HFFc6 (cell line): Measurements from ENCODE around the gene DFFA. TPM values are rescaled to one million over a fixed set of nuclear protein-coding genes. Genes with fewer than 3 reads are reported as not detected.
"Not testable (repeated sequence)": the region's sequence is repeated elsewhere in the genome, so short reads cannot be mapped to it uniquely, and the experiment has no call there.

Source experiments
- DNase-seq: peaks from one replicate; pipeline ENCODE4 v3.0.0-alpha.2; 2018
- H3K27ac Mint-ChIP-seq: 2 replicates; pipeline ENCODE4 v1.8.0; 2020; ENCODE audit warnings: mild to moderate bottlenecking, mixed read lengths
- H3K27me3 Mint-ChIP-seq: 2 replicates; pipeline ENCODE4 v1.8.0; 2021; ENCODE audit warnings: mild to moderate bottlenecking, moderate library complexity, mixed read lengths; ENCODE audit not compliant: insufficient read depth
- H3K36me3 Mint-ChIP-seq: 2 replicates; pipeline ENCODE4 v1.8.0; 2021; ENCODE audit warnings: low read depth, mixed read lengths
- H3K4me1 Mint-ChIP-seq: 2 replicates; pipeline ENCODE4 v1.8.0; 2020; ENCODE audit warnings: low read depth, mixed read lengths
- H3K4me3 Mint-ChIP-seq: 2 replicates; pipeline ENCODE4 v1.8.0; 2020; ENCODE audit warnings: mild to moderate bottlenecking, moderate library complexity, mixed read lengths
- H3K9me3 Mint-ChIP-seq: 2 replicates; pipeline ENCODE4 v1.8.0; 2020; ENCODE audit warnings: mild to moderate bottlenecking, mixed read lengths
- CTCF ChIP-seq: fragments of 200-600 bp; sonication (generic); IDR thresholded peaks from 2 replicates; pipeline ENCODE4 v1.5.0; 2021; ENCODE audit warnings: antibody characterized with exemption, mild to moderate bottlenecking
- total RNA-seq, 6 experiments: library from RNA; stranded (reverse); fragmentation: NEBNext Ultra II Directional; extraction: Animal tissue kit (Norgen Biotek cat#: 25700); gene quantifications; 2 replicates in 1 of 6; 3 replicates in 5 of 6; pipeline ENCODE4 v1.2.3, GENCODE V29; 2021

Gene DFFA
- total RNA-seq, 6 experiments from 2014 or later = 44.1 to 58.6 (median 48.4) TPM

GRCh38 chr1:10424651-10425050 lies 47.7 kb downstream of the DFFA start:
- Mint-ChIP-seq H3K27ac (no peak overlapping the region), H3K4me1 (peaks cover 18% of the 10 kb centered on the region), H3K9me3 (no peaks in the 10 kb centered on the region), H3K4me3 (no peak overlapping the region), H3K36me3 (peaks cover 22% of the 10 kb centered on the region), H3K27me3 (peaks cover 2% of the 10 kb centered on the region)
- TF ChIP-seq CTCF = no peak
- no peak for DNase-seq

GRCh38 chr1:10424034-10424433 lies 48.3 kb downstream of the DFFA start:
- no peaks in the 10 kb centered on the region for H3K9me3 Mint-ChIP-seq
- H3K36me3 Mint-ChIP-seq = peaks cover 28% of the 10 kb centered on the region
- peak; percentile 27; the same call in 1 of the 2 replicates for TF ChIP-seq CTCF
- peak overlapping the region; percentile 73 for H3K27ac Mint-ChIP-seq
- peaks cover 18% of the 10 kb centered on the region for H3K4me1 Mint-ChIP-seq
- peaks cover 2% of the 10 kb centered on the region for H3K27me3 Mint-ChIP-seq
- no peak overlapping the region for H3K4me3 Mint-ChIP-seq
- peak; percentile 75 for DNase-seq

GRCh38 chr1:10421637-10422036 lies 50.7 kb downstream of the DFFA start:
- H3K27me3 Mint-ChIP-seq = no peaks in the 10 kb centered on the region; the same call in 1 of the 2 replicates
- no peak for TF ChIP-seq CTCF
- H3K9me3 Mint-ChIP-seq = no peaks in the 10 kb centered on the region
- peaks cover 18% of the 10 kb centered on the region for H3K4me1 Mint-ChIP-seq
- H3K27ac Mint-ChIP-seq = no peak overlapping the region
- H3K4me3 Mint-ChIP-seq = no peak overlapping the region
- H3K36me3 Mint-ChIP-seq = peaks cover 42% of the 10 kb centered on the region
- no peak for DNase-seq

GRCh38 chr1:10419351-10419750 lies 53.0 kb downstream of the DFFA start:
- no peak for TF ChIP-seq CTCF
- H3K4me3 Mint-ChIP-seq = no peak overlapping the region

GRCh38 chr1:10418741-10419140 lies 53.6 kb downstream of the DFFA start:
- H3K4me1 Mint-ChIP-seq = peaks cover 12% of the 10 kb centered on the region
- not testable (repeated sequence) for H3K4me3 Mint-ChIP-seq, H3K9me3 Mint-ChIP-seq, H3K27ac Mint-ChIP-seq, DNase-seq, H3K27me3 Mint-ChIP-seq
- H3K36me3 Mint-ChIP-seq = peaks cover 60% of the 10 kb centered on the region

More at GRCh38 chr1:10419351-10419750, 53.0 kb downstream of the DFFA start:
- no peaks in the 10 kb centered on the region; the same call in 1 of the 2 replicates for H3K27me3 Mint-ChIP-seq
- DNase-seq = no peak
- H3K36me3 Mint-ChIP-seq = peaks cover 55% of the 10 kb centered on the region
- H3K4me1 Mint-ChIP-seq = peaks cover 18% of the 10 kb centered on the region
- H3K27ac Mint-ChIP-seq = 0 out of 2 replicates have a peak overlapping the region, but pooled peaks have one; percentile 31
- no peaks in the 10 kb centered on the region for H3K9me3 Mint-ChIP-seq

GRCh38 chr1:10415967-10416366 lies 56.4 kb downstream of the DFFA start:
- not testable (repeated sequence) for H3K9me3 Mint-ChIP-seq, H3K4me3 Mint-ChIP-seq, H3K4me1 Mint-ChIP-seq, DNase-seq, H3K27me3 Mint-ChIP-seq
- Mint-ChIP-seq H3K36me3 (peaks cover 79% of the 10 kb centered on the region), H3K27ac (peak overlapping the region; percentile 73)
